Activated CD8-positive, alpha-beta memory T cell treated with anti-CD3 and anti-CD28 coated beads for 24 hours (primary cell): ENCODE data around the gene RPRD1B.
"Not testable (repeated sequence)": the region's sequence is repeated elsewhere in the genome, so short reads cannot be mapped to it uniquely, and the experiment has no call there.

Experiments
- DNase-seq: peaks from one replicate; pipeline ENCODE4 v3.0.0-alpha.2; 2020

The RPRD1B gene

GRCh38 chr20:38001173-38001875 lies 32.2 kb upstream of the RPRD1B start:
- DNase-seq, result no peak

- no peak for DNase-seq
These were observed 31.6 kb upstream of the RPRD1B start for GRCh38 chr20:38001981-38002380.

- DNase-seq, result no peak
These were observed 31.1 kb upstream of the RPRD1B start for GRCh38 chr20:38002422-38002821.

GRCh38 chr20:38004416-38004815 lies 29.1 kb upstream of the RPRD1B start:
- no peak for DNase-seq

GRCh38 chr20:38005903-38006302 lies 27.6 kb upstream of the RPRD1B start:
- no peak for DNase-seq

- DNase-seq, result no peak
These were observed 26.0 kb upstream of the RPRD1B start for GRCh38 chr20:38007526-38007925.

GRCh38 chr20:38008233-38008944 lies 25.2 kb upstream of the RPRD1B start:
- DNase-seq, result no peak

- DNase-seq, result not testable (repeated sequence)
These were observed 24.1 kb upstream of the RPRD1B start for GRCh38 chr20:38009416-38009815.

GRCh38 chr20:38011696-38012095 lies 21.9 kb upstream of the RPRD1B start:
- no peak for DNase-seq

GRCh38 chr20:38012332-38012731 lies 21.2 kb upstream of the RPRD1B start:
- DNase-seq, result no peak

GRCh38 chr20:38013887-38014286 lies 19.7 kb upstream of the RPRD1B start:
- DNase-seq, result no peak

GRCh38 chr20:38017959-38018358 lies 15.6 kb upstream of the RPRD1B start:
- DNase-seq, result no peak

GRCh38 chr20:38018385-38018784 lies 15.2 kb upstream of the RPRD1B start:
- DNase-seq, result no peak

- no peak for DNase-seq
These were observed 12.3 kb upstream of the RPRD1B start for GRCh38 chr20:38021087-38021772.

GRCh38 chr20:38023181-38024001 lies 10.2 kb upstream of the RPRD1B start:
- no peak for DNase-seq

GRCh38 chr20:38024496-38024895 lies 9.1 kb upstream of the RPRD1B start:
- DNase-seq, result no peak

- DNase-seq, result no peak
These were observed 4.1 kb upstream of the RPRD1B start for GRCh38 chr20:38029453-38029852.

- DNase-seq, result no peak
These were observed 1.6 kb upstream of the RPRD1B start for GRCh38 chr20:38031957-38032356.

GRCh38 chr20:38032585-38033329 lies 789 bp upstream of the RPRD1B start:
- DNase-seq, result no peak

GRCh38 chr20:38034108-38034649 lies 633 bp downstream of the RPRD1B start:
- no peak for DNase-seq

GRCh38 chr20:38034961-38035360 lies 1.4 kb downstream of the RPRD1B start:
- DNase-seq, result no peak

GRCh38 chr20:38036366-38036765 lies 2.8 kb downstream of the RPRD1B start:
- no peak for DNase-seq
